Mammary epithelial cell (primary cell): ENCODE data around the gene PAPOLB.

Experiments
- EZH2 ChIP-seq: IDR thresholded peaks from 2 replicates; pipeline ENCODE4 v1.6.1; 2012; ENCODE audit warnings: low read length, inconsistent platforms, borderline replicate concordance
- TF ChIP-seq, protein P1 (sequence below), 2 donors: IDR thresholded peaks in 1 of 2; conservative IDR thresholded peaks in 1 of 2; 2 replicates each; pipeline ENCODE4 v1.5.1; 2011 to 2012; ENCODE audit warnings: inconsistent platforms in 2 of 2, low read length in 2 of 2, mild to moderate bottlenecking in 2 of 2, control low read depth in 1 of 2, low read depth in 1 of 2; ENCODE audit not compliant: insufficient read depth in 1 of 2; ENCODE audit errors: extremely low read depth in 1 of 2

DNA sequence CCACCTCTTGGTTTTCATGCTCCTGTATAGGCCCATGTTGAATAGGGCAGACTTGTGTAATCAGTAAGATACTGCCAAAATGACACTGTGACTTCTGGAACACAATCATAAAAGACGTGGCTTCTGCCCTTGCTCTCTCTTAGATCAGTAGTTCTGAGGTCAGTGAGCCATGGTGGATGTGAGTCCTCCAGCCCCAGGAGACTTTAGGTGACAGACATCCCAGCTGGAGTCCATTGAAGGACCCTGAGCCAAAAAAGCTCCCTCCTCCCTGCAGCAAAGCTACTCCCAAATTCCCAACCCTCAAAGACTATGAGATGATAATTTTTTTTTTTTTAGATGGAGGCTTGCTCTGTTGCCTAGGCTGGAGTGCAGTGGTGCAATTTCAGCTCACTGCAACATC, 24.8 kb upstream of the PAPOLB start:
- TF ChIP-seq, protein P1, sequence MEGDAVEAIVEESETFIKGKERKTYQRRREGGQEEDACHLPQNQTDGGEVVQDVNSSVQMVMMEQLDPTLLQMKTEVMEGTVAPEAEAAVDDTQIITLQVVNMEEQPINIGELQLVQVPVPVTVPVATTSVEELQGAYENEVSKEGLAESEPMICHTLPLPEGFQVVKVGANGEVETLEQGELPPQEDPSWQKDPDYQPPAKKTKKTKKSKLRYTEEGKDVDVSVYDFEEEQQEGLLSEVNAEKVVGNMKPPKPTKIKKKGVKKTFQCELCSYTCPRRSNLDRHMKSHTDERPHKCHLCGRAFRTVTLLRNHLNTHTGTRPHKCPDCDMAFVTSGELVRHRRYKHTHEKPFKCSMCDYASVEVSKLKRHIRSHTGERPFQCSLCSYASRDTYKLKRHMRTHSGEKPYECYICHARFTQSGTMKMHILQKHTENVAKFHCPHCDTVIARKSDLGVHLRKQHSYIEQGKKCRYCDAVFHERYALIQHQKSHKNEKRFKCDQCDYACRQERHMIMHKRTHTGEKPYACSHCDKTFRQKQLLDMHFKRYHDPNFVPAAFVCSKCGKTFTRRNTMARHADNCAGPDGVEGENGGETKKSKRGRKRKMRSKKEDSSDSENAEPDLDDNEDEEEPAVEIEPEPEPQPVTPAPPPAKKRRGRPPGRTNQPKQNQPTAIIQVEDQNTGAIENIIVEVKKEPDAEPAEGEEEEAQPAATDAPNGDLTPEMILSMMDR (conservative IDR thresholded peaks at IDR 0.05 in 1 of 2, IDR thresholded peaks at IDR 0.05 in 1 of 2; ENCODE audit: extremely low read depth in 1 of 2, insufficient read depth in 1 of 2, low read depth in 1 of 2, low read length in 2 of 2) = no peak
- no peak for TF ChIP-seq EZH2
